Measurements from ENCODE around the gene FUZ.
"Not testable (repeated sequence)": the region's sequence is repeated elsewhere in the genome, so short reads cannot be mapped to it uniquely, and the experiment has no call there.

Gene FUZ

DNA sequence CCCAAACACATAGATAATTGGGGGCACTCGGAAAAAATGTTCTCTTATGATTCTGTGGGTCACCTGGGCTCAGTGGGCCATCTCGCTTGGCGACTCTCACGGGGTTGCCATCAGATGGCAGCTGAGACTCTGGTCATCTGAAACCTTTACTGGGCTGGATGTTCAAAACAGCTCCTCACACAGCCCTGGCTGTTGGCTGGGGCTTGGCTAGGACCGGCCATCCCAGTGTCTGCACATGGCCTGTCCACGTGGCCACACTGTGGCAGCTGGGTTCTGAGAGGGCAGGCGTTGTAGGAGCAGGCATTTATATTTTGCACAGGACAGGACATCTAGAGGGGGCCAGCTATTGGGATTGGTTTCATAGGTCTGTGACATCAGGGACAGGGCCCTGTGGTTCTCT, 20.5 kb upstream of the FUZ start:
- no peak for FAIRE-seq

DNA sequence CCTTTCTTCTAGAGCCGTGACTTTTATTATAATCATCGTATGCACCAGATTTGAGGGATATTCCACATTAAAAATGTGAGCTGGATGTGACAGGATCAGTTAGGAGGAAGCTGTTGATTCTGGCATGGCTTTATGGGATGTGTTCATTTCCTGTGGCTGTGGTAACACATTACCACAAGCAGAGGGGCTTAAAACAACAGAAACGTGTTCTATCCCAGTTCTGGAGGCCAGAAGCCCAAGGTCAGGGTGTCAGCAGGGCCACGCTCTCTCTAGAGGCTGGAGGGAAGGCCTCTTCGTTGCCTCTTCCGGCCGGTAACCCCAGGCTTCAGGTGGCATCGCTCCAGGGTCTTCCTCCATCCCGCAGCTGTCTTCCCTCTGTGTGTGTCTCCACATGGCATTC, 19.5 kb upstream of the FUZ start:
- DNase-seq (ENCODE audit: low spot score) = no peak
- no peak for FAIRE-seq

More for the DNA sequence above, 20.5 kb upstream of the FUZ start:
- DNase-seq (ENCODE audit: low spot score) = no peak

DNA sequence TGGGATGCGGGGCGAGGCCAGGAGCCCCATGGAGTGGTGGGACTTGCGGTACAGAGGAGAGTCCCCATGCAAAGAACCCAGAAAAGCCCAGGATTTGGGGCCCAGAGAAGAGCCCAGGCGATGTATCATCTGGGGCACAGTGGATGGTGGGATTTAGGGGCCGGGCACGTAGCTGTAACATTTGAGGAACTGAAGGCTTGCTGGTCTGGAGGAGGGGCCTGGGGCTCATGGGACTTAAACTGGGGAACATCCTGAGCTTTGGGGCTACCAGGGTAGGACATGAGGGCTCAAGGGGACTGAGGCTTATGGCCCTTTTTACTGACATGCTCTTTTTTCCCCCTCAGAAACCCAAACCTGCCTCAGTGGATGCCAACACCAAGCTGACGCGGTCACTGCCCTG, 18.5 kb upstream of the FUZ start:
- DNase-seq (ENCODE audit: low spot score) = no peak
- FAIRE-seq = no peak

GRCh38 chr19:49830766-49831165, 17.7 kb upstream of the FUZ start:
- no peak for DNase-seq (ENCODE audit: low spot score)

GRCh38 chr19:49829721-49830120, 16.6 kb upstream of the FUZ start:
- no peak for FAIRE-seq
- DNase-seq (ENCODE audit: low spot score) = no peak

More at GRCh38 chr19:49830766-49831165, 17.7 kb upstream of the FUZ start:
- no peak for FAIRE-seq

DNA sequence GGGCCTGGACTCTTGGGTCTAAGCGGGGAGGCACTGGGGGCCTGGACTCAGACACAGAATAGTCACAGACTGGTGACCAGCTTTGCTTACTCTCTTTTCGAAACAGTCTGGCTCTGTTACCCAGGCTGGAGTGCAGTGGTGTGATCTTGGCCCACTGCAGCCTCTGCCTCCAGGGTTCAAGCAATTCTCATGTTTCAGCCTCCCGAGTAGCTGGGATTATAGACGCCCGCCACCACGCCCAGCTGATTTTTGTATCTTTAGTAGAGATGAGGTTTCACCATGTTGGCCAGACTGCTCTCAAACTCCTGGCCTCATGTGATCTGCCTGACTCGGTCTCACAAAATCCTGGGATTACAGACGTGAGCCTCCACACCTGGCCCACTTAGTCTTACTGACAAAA, 16.1 kb upstream of the FUZ start:
- FAIRE-seq = no peak
- DNase-seq (ENCODE audit: low spot score) = no peak

DNA sequence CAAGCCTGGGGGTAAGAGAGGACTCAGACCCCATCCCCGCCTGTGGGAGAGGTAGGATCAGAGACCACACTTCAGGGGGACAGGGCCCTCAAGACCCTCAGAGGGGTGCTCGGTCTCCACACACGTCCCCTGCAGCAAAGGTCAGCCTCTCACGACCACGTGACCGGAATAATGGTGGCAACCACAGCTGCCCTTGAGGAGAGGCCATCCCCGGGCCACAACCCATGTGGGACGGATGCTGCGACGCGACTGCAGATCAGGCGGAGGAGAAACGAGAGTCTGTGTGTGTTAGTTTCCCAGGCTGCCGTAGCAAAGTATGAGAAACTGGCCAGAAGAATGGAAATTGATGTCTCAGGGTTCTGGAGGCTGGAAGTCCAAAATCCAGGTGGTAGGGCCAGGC, 13.9 kb upstream of the FUZ start:
- DNase-seq (ENCODE audit: low spot score) = no peak
- no peak for FAIRE-seq

GRCh38 chr19:49824662-49825061, 11.6 kb upstream of the FUZ start:
- FAIRE-seq = no peak
- no peak for DNase-seq (ENCODE audit: low spot score)

DNA sequence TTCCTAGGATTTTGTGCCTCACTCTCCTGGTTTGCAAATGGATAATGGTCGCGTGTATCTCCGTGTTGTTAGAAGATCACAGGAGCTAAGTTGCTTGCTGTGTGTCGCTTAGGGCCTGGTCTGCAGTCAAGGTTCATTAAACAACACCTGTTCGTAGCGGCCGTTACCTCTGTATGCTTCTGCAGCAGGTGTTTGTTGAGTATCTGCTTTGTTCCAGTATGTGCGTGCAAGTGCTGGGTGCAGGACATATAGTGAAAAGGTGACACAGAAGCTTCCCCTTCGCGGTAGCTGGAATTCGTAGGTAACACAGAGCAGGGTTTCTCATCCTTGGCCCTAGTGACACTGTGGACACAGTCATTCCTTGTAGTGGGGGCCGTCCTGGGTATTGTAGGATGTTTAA, 10.4 kb upstream of the FUZ start:
- no peak for DNase-seq (ENCODE audit: low spot score)
- no peak for FAIRE-seq

DNA sequence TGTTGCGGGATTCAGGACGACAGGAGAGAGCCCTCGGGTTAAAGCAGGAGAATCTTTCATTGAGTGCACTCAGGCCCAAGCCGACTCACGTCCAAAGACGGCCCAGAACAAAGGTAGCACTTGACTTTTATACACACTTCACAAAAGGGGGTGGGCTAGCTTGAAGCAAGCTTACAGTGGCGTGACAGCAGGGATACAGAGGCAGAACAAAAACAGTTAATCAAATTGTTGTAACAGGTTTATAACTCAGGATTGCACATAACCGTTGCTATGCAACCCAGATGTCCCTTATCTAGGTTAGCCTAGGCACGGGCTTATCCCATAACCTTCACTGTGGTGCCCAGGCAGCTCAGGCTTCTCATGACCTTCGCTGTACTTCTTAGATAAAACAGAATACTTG, 7.0 kb upstream of the FUZ start:
- FAIRE-seq (no peak), DNase-seq (ENCODE audit: low spot score) (no peak)

DNA sequence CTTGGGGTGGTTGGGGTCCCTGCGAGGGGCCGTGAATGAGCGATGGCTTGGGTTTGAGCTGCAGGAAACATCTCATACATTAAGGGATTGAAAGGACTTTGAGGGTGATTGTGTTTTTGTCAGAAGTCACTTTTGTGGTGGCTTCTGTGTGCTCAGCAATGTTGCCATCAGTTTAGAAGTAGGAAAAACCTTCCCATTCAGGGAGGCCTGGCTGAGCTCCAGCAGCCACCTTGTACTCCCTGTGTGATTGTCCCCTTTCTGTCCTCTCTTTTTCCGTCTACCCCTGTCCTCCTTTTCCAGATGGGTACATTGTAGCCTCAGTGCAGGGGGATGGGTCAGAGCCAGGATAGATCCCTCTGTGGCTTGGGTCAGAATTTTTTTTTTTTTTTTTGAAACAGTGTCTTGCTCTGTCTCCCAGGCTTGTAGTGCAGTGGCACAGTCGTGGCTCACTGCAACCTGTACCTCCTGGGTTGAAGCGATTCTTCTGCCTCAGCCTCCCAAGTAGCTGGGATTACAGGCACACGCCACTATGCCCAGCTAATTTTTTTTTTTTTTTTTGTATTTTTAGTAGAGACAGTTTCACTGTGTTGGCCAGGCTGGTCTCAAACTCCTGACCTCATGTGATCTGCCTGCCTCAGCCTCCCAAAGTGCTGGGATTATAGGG, 6.5 kb upstream of the FUZ start:
- not testable (repeated sequence) for FAIRE-seq

DNA sequence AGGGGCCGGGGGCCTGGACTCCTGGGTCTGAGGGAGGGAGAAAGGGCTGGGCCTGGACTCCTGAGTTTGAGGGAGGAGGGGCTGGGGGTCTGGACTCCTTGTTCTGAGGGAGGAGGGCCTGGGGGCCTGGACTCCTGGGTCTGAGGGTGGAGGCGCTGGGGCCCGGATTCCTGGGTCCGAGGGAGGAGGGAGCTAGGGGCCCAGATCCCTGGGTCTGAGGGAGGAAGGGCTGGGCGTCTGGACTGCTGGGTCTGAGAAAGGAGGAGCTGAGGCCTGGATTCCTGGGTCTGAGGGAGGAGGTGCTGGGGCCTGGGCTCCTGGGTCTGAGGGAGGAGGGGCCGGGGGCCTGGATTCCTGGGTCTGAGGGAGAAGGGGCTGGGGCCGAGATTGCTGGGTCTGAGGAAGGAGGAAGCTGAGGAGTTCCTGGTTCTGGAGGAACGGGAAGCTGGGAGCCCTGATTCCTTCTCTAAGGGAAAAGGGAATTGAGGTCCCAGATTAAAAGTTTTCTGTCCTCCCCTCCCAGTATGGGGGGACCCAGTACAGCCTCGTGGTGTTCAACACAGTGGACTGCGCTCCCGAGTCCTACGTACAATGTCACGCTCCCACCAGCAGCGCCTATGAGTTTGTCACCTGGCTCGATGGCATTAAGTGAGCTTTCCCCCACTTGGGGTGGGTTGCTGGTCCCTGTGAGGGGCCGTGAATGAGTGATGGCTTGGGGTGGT, 5.7 kb upstream of the FUZ start:
- DNase-seq (ENCODE audit: low spot score) = no peak
- no peak for FAIRE-seq

More for the DNA sequence above, 6.5 kb upstream of the FUZ start:
- DNase-seq (ENCODE audit: low spot score) = not testable (repeated sequence)

DNA sequence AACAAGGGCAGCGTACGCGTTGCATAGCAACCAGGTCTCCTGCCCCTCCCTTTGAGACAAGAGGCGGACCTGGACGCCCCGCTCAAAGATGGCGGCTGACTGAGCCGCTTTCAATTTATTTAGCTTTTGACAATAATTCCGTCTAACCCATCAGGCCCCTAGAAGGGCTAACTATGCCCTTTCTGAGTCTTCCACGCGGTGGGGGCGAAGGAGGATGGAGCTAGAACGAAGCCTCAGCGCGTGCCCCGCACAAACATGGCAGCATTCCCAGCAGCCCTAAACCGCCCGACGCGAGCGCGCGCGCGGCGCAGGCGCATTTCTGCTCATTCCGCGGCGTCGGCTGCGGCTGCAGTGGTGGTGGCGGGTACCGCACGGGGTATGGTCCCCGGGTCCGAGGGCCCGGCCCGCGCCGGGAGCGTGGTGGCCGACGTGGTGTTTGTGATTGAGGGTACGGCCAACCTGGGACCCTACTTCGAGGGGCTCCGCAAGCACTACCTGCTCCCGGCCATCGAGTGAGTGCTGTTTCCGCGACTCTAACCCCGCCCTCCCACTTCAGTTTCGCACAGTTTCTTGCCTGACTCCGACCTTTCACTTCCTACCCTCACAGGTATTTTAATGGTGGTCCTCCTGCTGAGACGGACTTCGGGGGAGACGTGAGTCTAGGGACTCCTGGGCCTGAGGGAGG, 5.0 kb upstream of the FUZ start, which contains the start of gene MED25:
MED25 (plus strand) TSS at position 326 of the 685 bp plus-strand sequence; CDS start at position 379, 53 bp downstream.
- FAIRE-seq (no peak), DNase-seq (ENCODE audit: low spot score) (peak; percentile 93)

DNA sequence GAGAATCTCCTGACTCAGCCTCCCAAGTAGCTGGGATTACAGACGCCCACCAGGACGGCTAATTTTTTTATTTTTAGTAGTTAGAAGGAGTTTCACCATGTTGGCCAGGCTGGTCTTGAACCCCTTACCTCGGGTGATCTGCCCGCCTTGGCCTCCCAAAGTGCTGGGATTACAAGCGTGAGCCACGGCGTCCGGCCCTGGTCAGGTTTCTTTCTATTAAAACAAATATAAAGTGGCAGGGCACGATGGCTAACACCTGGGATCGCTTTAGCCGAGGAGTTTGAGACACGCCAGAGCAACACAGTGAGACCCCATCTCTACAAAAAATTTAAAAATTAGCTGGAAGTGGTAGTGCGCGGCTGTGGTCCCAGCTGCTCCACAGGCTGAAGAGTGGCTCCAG, 3.5 kb upstream of the FUZ start:
- FAIRE-seq (no peak), DNase-seq (ENCODE audit: low spot score) (no peak)

DNA sequence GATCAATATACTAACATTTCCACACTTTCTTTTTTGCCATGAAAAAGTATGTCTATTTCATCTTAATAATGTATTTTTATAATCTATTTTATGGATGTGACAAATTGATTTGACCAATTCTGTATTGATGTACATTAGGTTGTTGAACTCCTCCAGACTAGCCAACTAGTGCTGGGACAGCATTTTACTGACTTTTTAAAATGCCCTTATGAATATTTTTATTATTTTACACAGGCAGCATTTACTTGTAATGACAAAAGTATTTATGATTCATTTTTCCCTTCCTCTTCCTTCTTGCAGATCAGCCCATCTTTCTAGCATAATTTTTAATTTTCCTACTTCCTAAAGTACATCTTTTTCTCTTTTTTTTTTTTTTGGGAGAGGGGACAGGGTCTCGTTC, 918 bp upstream of the FUZ start:
- FAIRE-seq (no peak), DNase-seq (ENCODE audit: low spot score) (no peak)

GRCh38 chr19:49812452-49812996, 568 bp downstream of the FUZ start:
- FAIRE-seq (no peak), DNase-seq (ENCODE audit: low spot score) (no peak)

DNA sequence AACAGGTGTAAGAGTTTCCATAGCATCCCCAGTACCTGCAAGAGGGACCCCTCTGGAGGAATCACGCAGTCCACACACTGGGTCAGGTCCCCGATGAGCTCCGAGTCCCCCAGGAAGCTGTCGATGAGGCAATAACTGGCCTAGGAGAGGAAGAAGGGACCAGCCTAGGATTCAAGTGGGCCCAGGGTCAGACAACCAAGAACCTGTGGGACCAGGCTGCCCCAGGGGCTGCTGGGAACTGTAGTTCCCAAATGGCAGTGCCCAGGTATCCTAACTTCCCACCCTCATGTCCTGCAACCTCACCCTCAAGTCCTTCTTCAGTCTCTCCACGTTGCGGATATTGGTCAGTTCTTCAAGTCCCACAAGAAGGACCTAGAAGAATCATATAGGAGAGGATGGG, 1.8 kb downstream of the FUZ start:
- DNase-seq (ENCODE audit: low spot score) (no peak), FAIRE-seq (no peak)

GRCh38 chr19:49809941-49810389, 3.1 kb downstream of the FUZ start:
- DNase-seq (ENCODE audit: low spot score) (no peak), FAIRE-seq (no peak)

- FAIRE-seq (no peak), DNase-seq (ENCODE audit: low spot score) (no peak)
Observed at GRCh38 chr19:49809160-49809940, 3.7 kb downstream of the FUZ start.

DNA sequence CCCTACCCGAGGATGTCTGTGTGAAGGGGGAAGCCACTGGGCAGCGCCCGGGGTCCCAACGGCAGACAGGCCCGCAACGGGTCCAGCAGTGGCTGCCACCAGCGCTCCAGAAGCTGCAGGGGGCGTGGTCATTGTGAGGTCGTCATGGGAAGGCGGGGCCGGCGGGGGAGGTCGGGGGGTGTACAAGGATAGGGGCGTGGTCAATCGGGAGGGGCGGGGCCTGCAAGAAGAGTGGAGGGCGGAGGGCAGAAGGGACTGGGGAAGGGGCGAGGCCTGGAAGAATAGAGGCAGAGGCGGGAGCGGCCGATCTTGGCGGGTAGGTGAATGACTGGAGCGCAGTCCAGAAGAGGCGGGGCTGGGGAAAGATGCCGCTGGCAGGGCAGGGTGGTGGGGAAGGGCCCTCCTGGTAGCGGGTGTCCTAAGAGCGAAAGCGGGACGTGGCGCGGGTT, 4.4 kb downstream of the FUZ start:
- DNase-seq (ENCODE audit: low spot score) = peak; percentile 53
- no peak for FAIRE-seq
